Spinal cord (tissue), 10 donors: Measurements from ENCODE around the gene DDX5. TPM values are rescaled to one million over a fixed set of nuclear protein-coding genes. Genes with fewer than 3 reads are reported as not detected.

ENCODE experiments used
- DNase-seq, 6 donors: peaks; one replicate each; pipeline versions ENCODE4 v3.0.0 to v3.0.0-alpha.2; 2013 to 2015; ENCODE audit warnings: low spot score in 6 of 6, low read depth in 4 of 6
- H3K27ac ChIP-seq: one replicate; pipeline ENCODE4 v1.5.1; 2013; ENCODE audit warnings: low read depth, low read length, control low read depth
- H3K27me3 ChIP-seq: one replicate; pipeline ENCODE4 v1.6.1; 2013; ENCODE audit warnings: low read length; ENCODE audit not compliant: control insufficient read depth, insufficient read depth
- H3K36me3 ChIP-seq: one replicate; pipeline ENCODE4 v1.6.1; 2013; ENCODE audit warnings: low read length; ENCODE audit not compliant: control insufficient read depth, insufficient read depth
- H3K4me1 ChIP-seq: one replicate; pipeline ENCODE4 v1.6.1; 2013; ENCODE audit warnings: low read length; ENCODE audit not compliant: control insufficient read depth, insufficient read depth
- H3K4me3 ChIP-seq: one replicate; pipeline ENCODE4 v1.5.1; 2013; ENCODE audit warnings: low read depth, low read length, control low read depth
- H3K9me3 ChIP-seq: one replicate; pipeline ENCODE4 v1.6.1; 2013; ENCODE audit warnings: low read length; ENCODE audit not compliant: control insufficient read depth, insufficient read depth
- WGBS: methylation state at CpG from one replicate; pipeline ENCODE4 v1.1.5; 2013; ENCODE audit warnings: missing lambda C conversion rate; ENCODE audit not compliant: insufficient coverage; 5-methylcytosine and 5-hydroxymethylcytosine counted together
- polyA plus RNA-seq, 2 donors: library from polyadenylated mRNA; unstranded; fragments of 120-200 nt; gene quantifications; one replicate each; pipeline ENCODE4 v1.2.1, GENCODE V29; 2013; ENCODE audit not compliant: insufficient read length in 2 of 2
- total RNA-seq, 2 donors: library from RNA; depleted of rRNA in 1 of 2; stranded (reverse); fragments of 120-200 nt in 1 of 2; fragments of >200 nt in 1 of 2; gene quantifications; one replicate each; pipeline versions ENCODE4 v1.2.3 to v1.2.4, GENCODE V29; 2013 to 2014
- donor health status: healthy.

The DDX5 gene
- total and polyA plus RNA-seq, 4 donors = 373 to 652 (median 553) TPM

DNA sequence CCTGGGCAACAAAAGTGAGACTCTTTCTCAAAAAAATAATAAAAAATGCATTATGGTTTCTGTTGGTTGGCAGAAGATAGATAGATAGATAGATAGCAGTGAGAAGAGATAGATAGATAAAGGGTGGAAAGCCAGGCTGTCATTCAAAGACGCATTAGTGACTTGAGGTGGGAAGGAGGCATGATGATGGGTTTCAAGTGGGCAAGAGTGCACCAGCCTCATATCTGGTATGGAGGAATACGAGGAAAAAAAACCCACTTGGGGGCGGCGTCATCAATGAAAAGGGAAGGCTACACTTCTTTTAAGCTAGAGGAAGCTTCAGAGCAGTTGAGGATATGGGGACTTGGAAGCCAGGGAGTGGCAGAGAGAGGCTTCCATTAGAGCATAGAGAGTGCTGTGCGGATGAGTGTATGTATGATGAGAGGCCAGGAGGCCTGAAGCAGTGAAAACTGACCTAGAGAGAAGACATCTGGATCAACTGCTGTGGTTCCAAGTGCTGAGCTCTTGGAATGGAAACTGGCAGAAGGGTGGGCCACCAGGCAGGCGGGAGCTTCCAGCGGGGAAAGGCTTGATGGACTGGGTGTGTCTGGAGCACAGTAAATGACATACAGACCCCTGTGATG lies 32.5 kb upstream of the DDX5 start:
- peaks cover 36% of the 10 kb centered on the region for H3K36me3 ChIP-seq
- WGBS = 94% methylated on average over 7 of the region's 7 CpGs
- no peaks in the 10 kb centered on the region for H3K9me3 ChIP-seq
- H3K4me3 ChIP-seq = no peak overlapping the region
- H3K27ac ChIP-seq = no peak overlapping the region
- no peaks in the 10 kb centered on the region for H3K27me3 ChIP-seq
- no peaks in the 10 kb centered on the region for H3K4me1 ChIP-seq
- DNase-seq = no peak

DNA sequence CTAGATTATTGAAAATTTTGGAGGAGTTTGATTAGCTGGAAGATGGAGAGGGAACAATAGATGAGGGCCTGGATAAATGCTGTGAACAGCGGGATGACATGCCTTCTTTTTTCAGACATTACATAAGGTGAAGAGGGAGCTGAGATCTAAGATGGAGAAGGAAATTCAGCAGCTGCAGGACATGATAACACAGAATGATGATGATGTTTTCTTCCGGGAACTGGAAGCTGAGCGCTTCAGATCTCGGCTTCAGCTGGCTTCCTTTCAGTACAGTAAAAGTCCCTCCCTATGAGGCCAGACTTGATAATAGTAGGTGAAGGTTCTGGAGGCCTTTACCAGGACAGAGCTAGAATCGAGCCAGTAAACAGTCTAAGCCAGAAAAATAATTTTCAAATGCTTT lies 31.4 kb upstream of the DDX5 start:
- Histone ChIP-seq H3K9me3 (no peaks in the 10 kb centered on the region), H3K36me3 (peaks cover 42% of the 10 kb centered on the region), H3K4me3 (no peak overlapping the region), H3K27me3 (no peaks in the 10 kb centered on the region), H3K4me1 (no peaks in the 10 kb centered on the region), H3K27ac (no peak overlapping the region)
- WGBS = 100% methylated on average over 1 of the region's 5 CpGs
- DNase-seq = no peak

DNA sequence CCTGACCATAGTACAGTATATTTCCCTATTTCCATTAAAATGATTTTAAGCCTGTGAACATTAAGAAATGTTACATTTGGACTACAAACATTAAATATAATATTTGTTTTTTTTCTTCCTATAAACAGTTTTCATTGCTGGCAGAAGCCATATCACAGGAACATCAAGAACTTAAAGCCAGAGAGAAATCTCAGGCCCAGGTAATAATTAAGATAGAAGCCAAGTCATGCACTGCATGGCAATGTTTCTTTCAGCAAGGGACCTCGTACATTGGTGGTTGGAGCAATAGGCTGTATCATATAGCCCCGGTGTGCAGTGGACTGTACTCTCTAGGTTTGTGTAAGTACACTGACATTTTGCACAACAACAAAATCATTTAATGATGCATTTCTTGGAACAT lies 30.8 kb upstream of the DDX5 start:
- no peaks in the 10 kb centered on the region for H3K27me3 ChIP-seq
- H3K4me1 ChIP-seq = no peaks in the 10 kb centered on the region
- H3K36me3 ChIP-seq = peaks cover 47% of the 10 kb centered on the region
- WGBS = no CpG with 5 or more reads among the region's 2 CpGs
- no peak for DNase-seq
- no peak overlapping the region for H3K27ac ChIP-seq
- no peaks in the 10 kb centered on the region for H3K9me3 ChIP-seq
- no peak overlapping the region for H3K4me3 ChIP-seq

GRCh38 chr17:64535357-64535756 lies 29.3 kb upstream of the DDX5 start:
- Histone ChIP-seq H3K4me1 (no peaks in the 10 kb centered on the region), H3K27ac (no peak overlapping the region), H3K36me3 (peaks cover 56% of the 10 kb centered on the region), H3K27me3 (no peaks in the 10 kb centered on the region), H3K9me3 (no peaks in the 10 kb centered on the region), H3K4me3 (no peak overlapping the region)
- DNase-seq = no peak
- WGBS = 71% methylated on average over 2 of the region's 6 CpGs

- Histone ChIP-seq H3K27me3 (no peaks in the 10 kb centered on the region), H3K27ac (no peak overlapping the region), H3K4me3 (no peak overlapping the region), H3K36me3 (peaks cover 61% of the 10 kb centered on the region), H3K9me3 (no peaks in the 10 kb centered on the region), H3K4me1 (no peaks in the 10 kb centered on the region)
- WGBS = 100% methylated on average over 1 of the region's 3 CpGs
- no peak for DNase-seq
Observed at GRCh38 chr17:64534187-64534586, 28.1 kb upstream of the DDX5 start.

DNA sequence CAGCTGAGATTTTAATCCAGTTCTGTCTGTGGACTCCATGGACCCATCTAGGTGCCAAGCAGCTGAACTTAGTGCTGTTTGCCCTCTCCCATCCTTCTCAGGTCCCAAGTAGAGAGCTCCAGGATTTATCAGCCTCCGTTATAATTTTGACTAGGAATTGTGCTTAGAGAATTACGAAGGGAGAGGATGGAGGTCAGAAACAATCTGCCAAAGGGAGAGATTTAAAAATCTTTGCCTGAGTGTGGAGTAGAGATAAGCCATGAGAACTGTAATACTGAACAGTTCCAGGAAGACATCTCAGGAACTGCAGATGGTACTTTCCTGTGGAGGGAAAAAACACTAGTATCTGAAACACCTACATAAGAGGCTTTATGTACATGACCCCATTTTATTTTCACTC lies 27.7 kb upstream of the DDX5 start:
- WGBS = 80% methylated on average over 1 of the region's 2 CpGs
- H3K27me3 ChIP-seq = no peaks in the 10 kb centered on the region
- no peaks in the 10 kb centered on the region for H3K4me1 ChIP-seq
- DNase-seq = no peak
- peaks cover 61% of the 10 kb centered on the region for H3K36me3 ChIP-seq
- H3K4me3 ChIP-seq = no peak overlapping the region
- H3K9me3 ChIP-seq = no peaks in the 10 kb centered on the region
- no peak overlapping the region for H3K27ac ChIP-seq

DNA sequence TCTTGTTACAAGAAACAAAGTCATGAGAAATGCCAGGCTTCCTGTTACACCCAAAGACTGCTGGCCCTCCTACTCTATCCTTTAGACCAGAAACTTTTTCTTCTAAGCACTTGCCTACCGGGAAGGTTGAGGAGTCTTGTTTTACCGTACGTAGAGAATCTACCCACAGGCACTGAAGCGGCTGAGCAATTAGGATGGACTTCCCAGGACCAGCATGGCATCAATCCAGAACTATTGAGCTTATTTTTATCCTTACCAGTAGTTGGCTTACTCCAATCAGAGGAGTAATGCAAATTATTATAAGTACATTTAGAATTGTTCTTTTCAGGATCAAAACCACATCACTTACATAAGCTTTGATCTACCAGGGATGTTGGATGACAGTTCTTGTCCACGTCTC lies 26.3 kb upstream of the DDX5 start:
- peaks cover 53% of the 10 kb centered on the region for H3K36me3 ChIP-seq
- H3K27ac ChIP-seq = no peak overlapping the region
- no peaks in the 10 kb centered on the region for H3K4me1 ChIP-seq
- no peaks in the 10 kb centered on the region for H3K27me3 ChIP-seq
- DNase-seq = no peak
- H3K9me3 ChIP-seq = no peaks in the 10 kb centered on the region
- no peak overlapping the region for H3K4me3 ChIP-seq
- WGBS = no CpG with 5 or more reads among the region's 5 CpGs

GRCh38 chr17:64531955-64532371 lies 25.9 kb upstream of the DDX5 start:
- WGBS = 50% methylated on average over 2 of the region's 5 CpGs
- DNase-seq = no peak
- Histone ChIP-seq H3K36me3 (peaks cover 55% of the 10 kb centered on the region), H3K4me1 (no peaks in the 10 kb centered on the region), H3K9me3 (no peaks in the 10 kb centered on the region), H3K27ac (no peak overlapping the region), H3K27me3 (no peaks in the 10 kb centered on the region), H3K4me3 (no peak overlapping the region)

GRCh38 chr17:64529221-64529620 lies 23.1 kb upstream of the DDX5 start:
- H3K27ac ChIP-seq = no peak overlapping the region
- no peaks in the 10 kb centered on the region for H3K9me3 ChIP-seq
- peak in 2 of 6 donors; percentile 16 to 28 for DNase-seq
- WGBS = no CpG with 5 or more reads among the region's 5 CpGs
- H3K36me3 ChIP-seq = peaks cover 57% of the 10 kb centered on the region
- no peaks in the 10 kb centered on the region for H3K4me1 ChIP-seq
- no peak overlapping the region for H3K4me3 ChIP-seq
- H3K27me3 ChIP-seq = no peaks in the 10 kb centered on the region

GRCh38 chr17:64527914-64528313 lies 21.8 kb upstream of the DDX5 start:
- no peak for DNase-seq
- Histone ChIP-seq H3K4me1 (no peaks in the 10 kb centered on the region), H3K36me3 (peaks cover 54% of the 10 kb centered on the region), H3K27ac (no peak overlapping the region), H3K27me3 (no peaks in the 10 kb centered on the region), H3K9me3 (no peaks in the 10 kb centered on the region), H3K4me3 (no peak overlapping the region)
- 100% methylated on average over 2 of the region's 2 CpGs for WGBS
